HepG2 (cell line): Measurements from ENCODE around the gene ACSS2. TPM values are rescaled to one million over a fixed set of nuclear protein-coding genes. Genes with fewer than 3 reads are reported as not detected.
A peak's percentile ranks its signal among the peaks of the same experiment; 100 is the strongest.

Experiments
- BHLHE40 ChIP-seq: IDR thresholded peaks from 2 replicates; pipeline ENCODE4 v1.6.1; 2011; ENCODE audit warnings: low read length, improper control_type of control experiment
- BRF2 ChIP-seq: sonication (generic); formaldehyde crosslinking; IDR thresholded peaks from 2 replicates; pipeline ENCODE4 v1.8.1; 2022; ENCODE audit warnings: mild to moderate bottlenecking, missing genetic modification reagents
- GATAD2A ChIP-seq: IDR thresholded peaks from 2 replicates; pipeline ENCODE4 v1.6.1; 2016
- GZF1 ChIP-seq: sonication (generic); formaldehyde crosslinking; IDR thresholded peaks from 2 replicates; pipeline ENCODE4 v1.5.1; 2020; ENCODE audit warnings: mild to moderate bottlenecking, missing genetic modification reagents
- HNF4G ChIP-seq, 2 experiments: sonication (generic) in 1 of 2; formaldehyde crosslinking in 1 of 2; IDR thresholded peaks; 2 replicates each; pipeline versions ENCODE4 v1.4.0 to v1.6.1; 2011 to 2020; ENCODE audit warnings: borderline replicate concordance in 2 of 2, low read depth in 2 of 2, mild to moderate bottlenecking in 2 of 2, low read length in 1 of 2, missing genetic modification reagents in 1 of 2, moderate library complexity in 1 of 2
- LRRFIP1 ChIP-seq: sonication (generic); formaldehyde crosslinking; conservative IDR thresholded peaks from 2 replicates; pipeline ENCODE4 v1.4.0; 2020; ENCODE audit warnings: missing genetic modification reagents
- MAFF ChIP-seq: IDR thresholded peaks from 2 replicates; pipeline ENCODE4 v1.6.1; 2011; ENCODE audit warnings: low read depth, low read length, improper control_type of control experiment
- NR2F6 ChIP-seq, 2 experiments: IDR thresholded peaks; 2 replicates each; pipeline ENCODE4 v1.6.1; 2016; ENCODE audit warnings: antibody characterized with exemption in 1 of 2, mild to moderate bottlenecking in 1 of 2
- PLSCR1 ChIP-seq: sonication (generic); formaldehyde crosslinking; IDR thresholded peaks from 2 replicates; pipeline ENCODE4 v1.5.0; 2020; ENCODE audit warnings: missing genetic modification reagents, mild to moderate bottlenecking, borderline replicate concordance
- PTBP1 ChIP-seq: fragments of 200-400 bp; formaldehyde crosslinking; IDR thresholded peaks from 2 replicates; pipeline ENCODE4 v1.6.1; 2018; ENCODE audit warnings: low read length, low read depth; ENCODE audit not compliant: poor library complexity, severe bottlenecking
- RBM22 ChIP-seq: fragments of 200-400 bp; formaldehyde crosslinking; optimal IDR thresholded peaks from 2 replicates; pipeline ENCODE3; 2017; ENCODE audit warnings: mild to moderate bottlenecking, low read length, moderate library complexity
- SKIL ChIP-seq: sonication (generic); formaldehyde crosslinking; IDR thresholded peaks from 2 replicates; pipeline ENCODE4 v1.8.0; 2022; ENCODE audit warnings: missing genetic modification reagents, mild to moderate bottlenecking, moderate library complexity, borderline replicate concordance
- TCF12 ChIP-seq, 2 experiments: fragments of 450-650 bp in 1 of 2; sonication (generic) in 1 of 2; formaldehyde crosslinking in 1 of 2; IDR thresholded peaks; 2 replicates each; pipeline versions ENCODE4 v1.6.1 to v1.8.0; 2017 to 2022; ENCODE audit warnings: antibody characterized with exemption in 1 of 2, mild to moderate bottlenecking in 1 of 2, missing genetic modification reagents in 1 of 2, moderate library complexity in 1 of 2
- ZFP41 ChIP-seq: sonication (generic); formaldehyde crosslinking; IDR thresholded peaks from 2 replicates; pipeline ENCODE4 v1.4.0; 2020; ENCODE audit warnings: mild to moderate bottlenecking, missing genetic modification reagents, borderline replicate concordance
- ZNF253 ChIP-seq: sonication (generic); formaldehyde crosslinking; IDR thresholded peaks from 2 replicates; pipeline ENCODE4 v1.8.0; 2022; ENCODE audit warnings: mild to moderate bottlenecking, missing genetic modification reagents, borderline replicate concordance
- ZNF282 ChIP-seq: fragments of 450-650 bp; IDR thresholded peaks from 2 replicates; pipeline ENCODE4 v1.6.1; 2018; ENCODE audit not compliant: partially characterized antibody
- ZNF3 ChIP-seq: IDR thresholded peaks from 2 replicates; pipeline ENCODE4 v1.7.0; 2017; ENCODE audit warnings: inconsistent platforms
- ZNF326 ChIP-seq: sonication (generic); formaldehyde crosslinking; IDR thresholded peaks from 2 replicates; pipeline ENCODE4 v1.4.0; 2020; ENCODE audit warnings: missing genetic modification reagents, borderline replicate concordance
- ZNF432 ChIP-seq: sonication (generic); formaldehyde crosslinking; IDR thresholded peaks from 2 replicates; pipeline ENCODE4 v1.5.0; 2020; ENCODE audit warnings: missing genetic modification reagents, mild to moderate bottlenecking, borderline replicate concordance
- ZUFSP ChIP-seq: sonication (generic); formaldehyde crosslinking; IDR thresholded peaks from 2 replicates; pipeline ENCODE4 v1.9.0; 2021; ENCODE audit warnings: missing genetic modification reagents, mild to moderate bottlenecking, borderline replicate concordance
- polyA plus RNA-seq, 8 experiments: library from polyadenylated mRNA; depleted of rRNA in 3 of 8; stranded (reverse) in 7 of 8; unstranded in 1 of 8; fragments of >200 nt; fragmentation: Illumina TruSeq in 4 of 8; extraction: Trizol in 4 of 8; gene quantifications; 2 replicates each; pipeline versions ENCODE4 v1.2.1 to v1.2.3, GENCODE V29; 2011 to 2016; ENCODE audit warnings: low read depth in 4 of 8, missing spikeins in 1 of 8, mixed read lengths in 1 of 8; ENCODE audit not compliant: insufficient read depth in 1 of 8
- total RNA-seq, 5 experiments: library from RNA; depleted of rRNA; stranded (reverse); fragments of >200 nt; fragmentation: Illumina TruSeq; extraction: Trizol; gene quantifications; 2 replicates each; pipeline ENCODE4 v1.2.3, GENCODE V29; 2016; ENCODE audit warnings: low read depth in 1 of 5

The ACSS2 gene
- total and polyA plus RNA-seq, 2 of the 13 experiments (the other 11 are each of a cell fraction or from before 2014, with no cell fraction given) = 72.8 to 89.7 TPM

GRCh38 chr20:34875642-34876405 lies 588 bp upstream of the ACSS2 start (continued):
- no peak for TF ChIP-seq PTBP1
- TF ChIP-seq BHLHE40 = no peak
- TF ChIP-seq MAFF = no peak
- no peak for TF ChIP-seq HNF4G (IDR thresholded peaks at IDR 0.05; ENCODE audit: borderline replicate concordance, low read depth, low read length)
- no peak for TF ChIP-seq HNF4G (CRISPR knock-in tag; IDR thresholded peaks at IDR 0.05; ENCODE audit: borderline replicate concordance, low read depth)
- TF ChIP-seq ZNF432 = no peak
- TF ChIP-seq ZFP41 (CRISPR knock-in tag) = no peak
- TF ChIP-seq ZNF326 = 0 out of 2 replicates have a peak, but pooled peaks have one; percentile 21
- no peak; the same call in 1 of the 2 replicates for TF ChIP-seq PLSCR1 (CRISPR knock-in tag)
- 0 out of 2 replicates have a peak, but pooled peaks have one; percentile 6 for TF ChIP-seq LRRFIP1
- peak; percentile 75 for TF ChIP-seq NR2F6 (IDR thresholded peaks at IDR 0.05)
- TF ChIP-seq NR2F6 (CRISPR knock-in tag; IDR thresholded peaks at IDR 0.05) = peak; percentile 65; the same call in 1 of the 2 replicates
- TF ChIP-seq ZNF3 (CRISPR knock-in tag) = no peak
- TF ChIP-seq SKIL (CRISPR knock-in tag) = no peak
- TF ChIP-seq TCF12 (IDR thresholded peaks at IDR 0.05) = no peak
- TF ChIP-seq TCF12 (CRISPR knock-in tag; IDR thresholded peaks at IDR 0.05) = no peak
- peak; percentile 73 for TF ChIP-seq GATAD2A (CRISPR knock-in tag)
- no peak for TF ChIP-seq RBM22
- no peak for TF ChIP-seq BRF2 (CRISPR knock-in tag)
- no peak for TF ChIP-seq ZNF282
- TF ChIP-seq GZF1 (CRISPR knock-in tag) = no peak
- no peak for TF ChIP-seq ZUFSP (CRISPR knock-in tag)
- TF ChIP-seq ZNF253 (CRISPR knock-in tag) = no peak
